HepG2 (cell line): ENCODE measurements around the gene APC2. TPM values are rescaled to one million over a fixed set of nuclear protein-coding genes. Genes with fewer than 3 reads are reported as not detected.
A peak's percentile ranks its signal among the peaks of the same experiment; 100 is the strongest.

Experiments
- ARID2 ChIP-seq: sonication (generic); formaldehyde crosslinking; IDR thresholded peaks from 2 replicates; pipeline ENCODE4 v1.8.1; 2022; ENCODE audit warnings: mild to moderate bottlenecking, missing genetic modification reagents, borderline replicate concordance
- CREB1 ChIP-seq, 2 experiments: fragments of 450-650 bp in 1 of 2; IDR thresholded peaks; 2 replicates each; pipeline ENCODE4 v1.6.1; 2016 to 2017; ENCODE audit warnings: control low read depth in 1 of 2, mild to moderate bottlenecking in 1 of 2, missing compliant biosample characterization in 1 of 2, missing genetic modification characterization in 1 of 2
- FOXP1 ChIP-seq, 2 experiments: fragments of 450-650 bp in 1 of 2; IDR thresholded peaks; 2 replicates each; pipeline ENCODE4 v1.6.1; 2017 to 2018; ENCODE audit warnings: antibody characterized with exemption in 1 of 2
- NAIF1 ChIP-seq: sonication (generic); formaldehyde crosslinking; IDR thresholded peaks from 2 replicates; pipeline ENCODE4 v1.5.0; 2020; ENCODE audit warnings: mild to moderate bottlenecking, missing genetic modification reagents, borderline replicate concordance
- NKX3-1 ChIP-seq: sonication (generic); formaldehyde crosslinking; IDR thresholded peaks from 2 replicates; pipeline ENCODE4 v1.5.0; 2020; ENCODE audit warnings: missing genetic modification reagents
- REXO4 ChIP-seq: sonication (generic); formaldehyde crosslinking; IDR thresholded peaks from 2 replicates; pipeline ENCODE4 v1.8.0; 2022; ENCODE audit warnings: missing genetic modification reagents, mild to moderate bottlenecking, borderline replicate concordance
- RXRB ChIP-seq: IDR thresholded peaks from 2 replicates; pipeline ENCODE4 v1.6.1; 2016; ENCODE audit warnings: borderline replicate concordance, missing genetic modification reagents, missing compliant biosample characterization
- SMYD3 ChIP-seq: sonication (generic); formaldehyde crosslinking; IDR thresholded peaks from 2 replicates; pipeline ENCODE4 v1.8.1; 2023; ENCODE audit warnings: mild to moderate bottlenecking, missing genetic modification reagents
- TARDBP ChIP-seq: sonication (generic); formaldehyde crosslinking; IDR thresholded peaks from 2 replicates; pipeline ENCODE4 v1.8.0; 2022; ENCODE audit warnings: mild to moderate bottlenecking, missing genetic modification reagents
- ZMYM3 ChIP-seq: sonication (generic); formaldehyde crosslinking; IDR thresholded peaks from 2 replicates; pipeline ENCODE4 v1.5.1; 2020; ENCODE audit warnings: mild to moderate bottlenecking, missing genetic modification reagents
- ZNF260 ChIP-seq: sonication (generic); formaldehyde crosslinking; IDR thresholded peaks from 2 replicates; pipeline ENCODE4 v1.4.0; 2020; ENCODE audit warnings: missing genetic modification reagents, low read depth, mild to moderate bottlenecking, borderline replicate concordance
- ZNF354B ChIP-seq: sonication (generic); formaldehyde crosslinking; IDR thresholded peaks from 2 replicates; pipeline ENCODE4 v1.8.0; 2022; ENCODE audit warnings: mild to moderate bottlenecking, missing genetic modification reagents
- ZNF607 ChIP-seq: sonication (generic); formaldehyde crosslinking; IDR thresholded peaks from 2 replicates; pipeline ENCODE4 v1.5.1; 2020; ENCODE audit warnings: missing genetic modification reagents, mild to moderate bottlenecking, borderline replicate concordance
- ZNF841 ChIP-seq: sonication (generic); formaldehyde crosslinking; IDR thresholded peaks from 2 replicates; pipeline ENCODE4 v1.8.1; 2023; ENCODE audit warnings: missing genetic modification reagents, borderline replicate concordance
- ZNF891 ChIP-seq: sonication (generic); formaldehyde crosslinking; IDR thresholded peaks from 2 replicates; pipeline ENCODE4 v1.5.0; 2020; ENCODE audit warnings: mild to moderate bottlenecking, missing genetic modification reagents
- polyA plus RNA-seq, 8 experiments: library from polyadenylated mRNA; depleted of rRNA in 3 of 8; stranded (reverse) in 7 of 8; unstranded in 1 of 8; fragments of >200 nt; fragmentation: Illumina TruSeq in 4 of 8; extraction: Trizol in 4 of 8; gene quantifications; 2 replicates each; pipeline versions ENCODE4 v1.2.1 to v1.2.3, GENCODE V29; 2011 to 2016; ENCODE audit warnings: low read depth in 4 of 8, missing spikeins in 1 of 8, mixed read lengths in 1 of 8; ENCODE audit not compliant: insufficient read depth in 1 of 8
- total RNA-seq, 5 experiments: library from RNA; depleted of rRNA; stranded (reverse); fragments of >200 nt; fragmentation: Illumina TruSeq; extraction: Trizol; gene quantifications; 2 replicates each; pipeline ENCODE4 v1.2.3, GENCODE V29; 2016; ENCODE audit warnings: low read depth in 1 of 5
- TF ChIP-seq, protein P1 (sequence below): sonication (generic); formaldehyde crosslinking; IDR thresholded peaks from 2 replicates; pipeline ENCODE4 v1.4.0; 2020; ENCODE audit warnings: missing genetic modification reagents
- TF ChIP-seq, protein P2 (sequence below): sonication (generic); formaldehyde crosslinking; IDR thresholded peaks from 2 replicates; pipeline ENCODE4 v1.4.0; 2020; ENCODE audit warnings: missing genetic modification reagents, mild to moderate bottlenecking, borderline replicate concordance
- TF ChIP-seq, protein P3 (sequence below): sonication (generic); formaldehyde crosslinking; IDR thresholded peaks from 2 replicates; pipeline ENCODE4 v1.5.0; 2020; ENCODE audit warnings: mild to moderate bottlenecking, missing genetic modification reagents
- TF ChIP-seq, protein P4 (sequence below): IDR thresholded peaks from 2 replicates; pipeline ENCODE4 v1.6.1; 2016; ENCODE audit warnings: low read depth, borderline replicate concordance

APC2 gene
- total and polyA plus RNA-seq, 2 of the 13 experiments (the other 11 are each of a cell fraction or from before 2014, with no cell fraction given) = 0.08 to 0.22 TPM

DNA sequence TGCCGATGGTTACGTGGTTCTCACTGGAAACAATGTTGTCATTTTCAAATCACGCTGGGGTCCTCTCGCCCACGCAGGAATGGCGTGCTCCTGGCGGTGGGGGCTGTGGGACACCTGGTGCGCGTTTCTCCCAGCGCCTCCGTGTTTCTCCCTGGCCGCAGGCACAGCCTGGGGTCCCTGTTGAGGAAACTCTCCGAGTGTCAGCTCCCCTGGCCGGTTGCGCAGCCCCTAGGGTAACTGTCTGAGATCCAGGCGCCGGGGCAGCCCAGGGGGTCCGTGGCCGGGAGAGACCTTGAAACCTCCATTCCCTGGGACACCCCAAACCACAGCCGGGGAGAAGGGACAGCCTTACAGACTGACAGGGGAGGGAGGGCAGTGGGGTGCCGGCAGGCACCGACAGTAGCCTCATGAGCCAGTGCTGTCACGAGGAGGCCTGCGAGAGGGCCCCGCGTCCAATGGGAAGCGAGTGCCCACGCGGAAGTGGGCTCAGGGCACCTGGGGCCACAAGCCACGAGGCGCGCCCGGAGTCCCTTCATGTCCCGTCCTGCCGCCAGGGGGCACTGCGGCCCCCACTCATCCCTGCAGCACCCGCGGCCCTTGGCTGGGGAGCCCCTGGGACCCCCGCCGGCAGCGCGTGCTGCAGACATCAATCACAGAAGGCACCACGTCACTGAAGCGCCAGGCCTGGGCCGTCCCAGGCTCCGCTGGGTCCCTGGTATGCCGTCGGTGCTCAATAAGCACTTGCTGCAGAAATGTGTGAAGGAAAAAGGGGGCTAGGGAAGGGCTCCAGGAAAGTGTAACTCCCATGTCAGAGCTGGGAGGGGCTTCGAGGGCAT is 53.4 kb downstream of the APC2 start (continued):
- TF ChIP-seq CREB1 (IDR thresholded peaks at IDR 0.05) = no peak
- TF ChIP-seq CREB1 (CRISPR knock-in tag; IDR thresholded peaks at IDR 0.05) = no peak
- TF ChIP-seq SMYD3 = no peak
- TF ChIP-seq, protein P1, sequence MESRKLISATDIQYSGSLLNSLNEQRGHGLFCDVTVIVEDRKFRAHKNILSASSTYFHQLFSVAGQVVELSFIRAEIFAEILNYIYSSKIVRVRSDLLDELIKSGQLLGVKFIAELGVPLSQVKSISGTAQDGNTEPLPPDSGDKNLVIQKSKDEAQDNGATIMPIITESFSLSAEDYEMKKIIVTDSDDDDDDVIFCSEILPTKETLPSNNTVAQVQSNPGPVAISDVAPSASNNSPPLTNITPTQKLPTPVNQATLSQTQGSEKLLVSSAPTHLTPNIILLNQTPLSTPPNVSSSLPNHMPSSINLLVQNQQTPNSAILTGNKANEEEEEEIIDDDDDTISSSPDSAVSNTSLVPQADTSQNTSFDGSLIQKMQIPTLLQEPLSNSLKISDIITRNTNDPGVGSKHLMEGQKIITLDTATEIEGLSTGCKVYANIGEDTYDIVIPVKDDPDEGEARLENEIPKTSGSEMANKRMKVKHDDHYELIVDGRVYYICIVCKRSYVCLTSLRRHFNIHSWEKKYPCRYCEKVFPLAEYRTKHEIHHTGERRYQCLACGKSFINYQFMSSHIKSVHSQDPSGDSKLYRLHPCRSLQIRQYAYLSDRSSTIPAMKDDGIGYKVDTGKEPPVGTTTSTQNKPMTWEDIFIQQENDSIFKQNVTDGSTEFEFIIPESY = peak; percentile 72
- no peak for TF ChIP-seq ZNF354B (CRISPR knock-in tag)
- TF ChIP-seq, protein P2, sequence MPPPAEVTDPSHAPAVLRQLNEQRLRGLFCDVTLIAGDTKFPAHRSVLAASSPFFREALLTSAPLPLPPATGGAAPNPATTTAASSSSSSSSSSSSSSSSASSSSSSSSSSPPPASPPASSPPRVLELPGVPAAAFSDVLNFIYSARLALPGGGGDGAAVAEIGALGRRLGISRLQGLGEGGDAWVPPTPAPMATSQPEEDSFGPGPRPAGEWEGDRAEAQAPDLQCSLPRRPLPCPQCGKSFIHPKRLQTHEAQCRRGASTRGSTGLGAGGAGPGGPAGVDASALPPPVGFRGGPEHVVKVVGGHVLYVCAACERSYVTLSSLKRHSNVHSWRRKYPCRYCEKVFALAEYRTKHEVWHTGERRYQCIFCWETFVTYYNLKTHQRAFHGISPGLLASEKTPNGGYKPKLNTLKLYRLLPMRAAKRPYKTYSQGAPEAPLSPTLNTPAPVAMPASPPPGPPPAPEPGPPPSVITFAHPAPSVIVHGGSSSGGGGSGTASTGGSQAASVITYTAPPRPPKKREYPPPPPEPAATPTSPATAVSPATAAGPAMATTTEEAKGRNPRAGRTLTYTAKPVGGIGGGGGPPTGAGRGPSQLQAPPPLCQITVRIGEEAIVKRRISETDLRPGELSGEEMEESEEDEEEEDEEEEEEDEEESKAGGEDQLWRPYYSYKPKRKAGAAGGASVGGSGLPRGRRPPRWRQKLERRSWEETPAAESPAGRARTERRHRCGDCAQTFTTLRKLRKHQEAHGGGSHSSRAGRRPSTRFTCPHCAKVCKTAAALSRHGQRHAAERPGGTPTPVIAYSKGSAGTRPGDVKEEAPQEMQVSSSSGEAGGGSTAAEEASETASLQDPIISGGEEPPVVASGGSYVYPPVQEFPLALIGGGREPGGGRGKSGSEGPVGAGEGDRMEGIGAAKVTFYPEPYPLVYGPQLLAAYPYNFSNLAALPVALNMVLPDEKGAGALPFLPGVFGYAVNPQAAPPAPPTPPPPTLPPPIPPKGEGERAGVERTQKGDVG (CRISPR knock-in tag) = no peak
- TF ChIP-seq TARDBP (CRISPR knock-in tag) = no peak
- 0 out of 2 replicates have a peak, but pooled peaks have one; percentile 42 for TF ChIP-seq ZNF891 (CRISPR knock-in tag)
- no peak for TF ChIP-seq REXO4
- no peak for TF ChIP-seq FOXP1 (IDR thresholded peaks at IDR 0.05)
- no peak for TF ChIP-seq FOXP1 (CRISPR knock-in tag; IDR thresholded peaks at IDR 0.05)
- no peak for TF ChIP-seq ZNF841 (CRISPR knock-in tag)
- TF ChIP-seq RXRB (CRISPR knock-in tag) = no peak; the same call in 1 of the 2 replicates
- no peak for TF ChIP-seq NAIF1 (CRISPR knock-in tag)
- no peak for TF ChIP-seq ARID2 (CRISPR knock-in tag)
- TF ChIP-seq, protein P3, sequence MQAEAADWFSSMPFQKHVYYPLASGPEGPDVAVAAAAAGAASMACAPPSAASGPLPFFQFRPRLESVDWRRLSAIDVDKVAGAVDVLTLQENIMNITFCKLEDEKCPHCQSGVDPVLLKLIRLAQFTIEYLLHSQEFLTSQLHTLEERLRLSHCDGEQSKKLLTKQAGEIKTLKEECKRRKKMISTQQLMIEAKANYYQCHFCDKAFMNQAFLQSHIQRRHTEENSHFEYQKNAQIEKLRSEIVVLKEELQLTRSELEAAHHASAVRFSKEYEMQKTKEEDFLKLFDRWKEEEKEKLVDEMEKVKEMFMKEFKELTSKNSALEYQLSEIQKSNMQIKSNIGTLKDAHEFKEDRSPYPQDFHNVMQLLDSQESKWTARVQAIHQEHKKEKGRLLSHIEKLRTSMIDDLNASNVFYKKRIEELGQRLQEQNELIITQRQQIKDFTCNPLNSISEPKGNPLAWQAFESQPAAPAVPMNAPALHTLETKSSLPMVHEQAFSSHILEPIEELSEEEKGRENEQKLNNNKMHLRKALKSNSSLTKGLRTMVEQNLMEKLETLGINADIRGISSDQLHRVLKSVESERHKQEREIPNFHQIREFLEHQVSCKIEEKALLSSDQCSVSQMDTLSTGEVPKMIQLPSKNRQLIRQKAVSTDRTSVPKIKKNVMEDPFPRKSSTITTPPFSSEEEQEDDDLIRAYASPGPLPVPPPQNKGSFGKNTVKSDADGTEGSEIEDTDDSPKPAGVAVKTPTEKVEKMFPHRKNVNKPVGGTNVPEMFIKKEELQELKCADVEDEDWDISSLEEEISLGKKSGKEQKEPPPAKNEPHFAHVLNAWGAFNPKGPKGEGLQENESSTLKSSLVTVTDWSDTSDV (CRISPR knock-in tag) = peak; percentile 70; the same call in 1 of the 2 replicates
- no peak for TF ChIP-seq ZMYM3 (CRISPR knock-in tag)
- TF ChIP-seq ZNF260 = no peak
- no peak for TF ChIP-seq ZNF607 (CRISPR knock-in tag)
- no peak for TF ChIP-seq NKX3-1 (CRISPR knock-in tag)
- TF ChIP-seq, protein P4, sequence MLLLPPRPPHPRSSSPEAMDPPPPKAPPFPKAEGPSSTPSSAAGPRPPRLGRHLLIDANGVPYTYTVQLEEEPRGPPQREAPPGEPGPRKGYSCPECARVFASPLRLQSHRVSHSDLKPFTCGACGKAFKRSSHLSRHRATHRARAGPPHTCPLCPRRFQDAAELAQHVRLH (CRISPR knock-in tag) = 0 out of 2 replicates have a peak, but pooled peaks have one; percentile 26
